SW 1271 (cell line): ENCODE data around the gene NTHL1.

Experiments used
- DNase-seq, 2 experiments: peaks; one replicate each; lab custom pipeline; 2025; lab: John Stamatoyannopoulos, UW

Gene NTHL1

DNA sequence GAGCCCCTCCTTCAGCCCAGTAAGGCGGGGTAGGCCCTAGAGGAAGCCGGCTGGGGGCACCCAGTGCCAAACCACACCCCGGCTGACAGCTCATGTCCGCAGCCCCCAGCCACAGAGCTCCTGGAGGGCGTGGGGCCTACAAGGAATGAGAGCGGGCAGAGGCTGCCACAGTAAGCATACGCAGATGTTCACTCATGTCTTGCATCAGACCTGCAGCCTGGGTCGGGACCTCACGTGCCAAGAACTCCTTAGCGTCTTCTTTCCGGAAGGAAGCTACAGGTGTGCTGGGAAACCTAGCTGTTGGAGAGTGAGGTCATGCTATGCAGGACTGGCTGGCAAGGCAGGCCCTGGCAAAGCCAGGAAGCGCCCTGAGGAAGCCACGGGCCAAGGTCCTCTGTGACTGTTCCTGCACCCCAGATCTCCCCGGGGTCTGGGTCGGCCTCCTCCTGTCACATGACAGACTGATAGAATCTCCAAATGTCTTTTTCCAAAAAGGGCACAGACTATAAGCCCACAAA, 39.6 kb downstream of the NTHL1 start:
- no peak for DNase-seq

DNA sequence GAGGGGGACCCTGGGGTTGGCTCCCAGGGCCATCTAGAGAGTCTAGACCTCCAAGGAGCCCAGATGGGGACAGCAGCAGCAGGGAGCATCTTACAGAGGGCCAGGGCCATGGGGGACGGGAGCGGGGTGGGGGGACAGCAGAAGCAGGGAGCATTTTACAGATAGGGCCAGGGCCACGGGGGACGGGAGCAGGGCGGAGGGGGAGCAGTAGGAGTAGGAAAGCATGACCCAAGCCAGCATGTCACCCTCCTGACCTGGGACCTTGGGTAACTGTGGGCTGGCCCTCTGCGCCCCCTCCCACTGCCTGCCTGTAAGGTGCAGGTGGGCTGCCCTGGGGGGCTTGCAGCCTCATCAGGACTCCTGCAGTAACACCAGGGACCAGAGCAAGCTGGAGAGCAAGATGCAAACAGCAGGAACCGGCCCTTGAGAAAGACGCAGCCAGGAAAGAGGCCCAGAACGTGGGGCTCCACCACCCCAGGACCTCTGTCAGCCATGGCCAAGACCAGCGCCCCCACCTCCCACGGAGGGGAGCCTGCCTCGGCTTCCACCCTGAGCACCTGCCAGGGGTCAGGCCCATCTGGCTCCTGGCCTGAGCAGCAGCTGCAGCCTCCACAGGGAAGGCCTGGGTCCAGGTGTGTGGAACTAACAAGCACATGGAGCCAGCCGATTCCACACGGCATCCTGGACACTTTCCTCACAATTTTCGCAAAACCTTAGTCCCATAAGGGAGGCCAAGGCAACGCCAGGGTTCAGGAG, 40.4 kb downstream of the NTHL1 start:
- DNase-seq, result no peak

DNA sequence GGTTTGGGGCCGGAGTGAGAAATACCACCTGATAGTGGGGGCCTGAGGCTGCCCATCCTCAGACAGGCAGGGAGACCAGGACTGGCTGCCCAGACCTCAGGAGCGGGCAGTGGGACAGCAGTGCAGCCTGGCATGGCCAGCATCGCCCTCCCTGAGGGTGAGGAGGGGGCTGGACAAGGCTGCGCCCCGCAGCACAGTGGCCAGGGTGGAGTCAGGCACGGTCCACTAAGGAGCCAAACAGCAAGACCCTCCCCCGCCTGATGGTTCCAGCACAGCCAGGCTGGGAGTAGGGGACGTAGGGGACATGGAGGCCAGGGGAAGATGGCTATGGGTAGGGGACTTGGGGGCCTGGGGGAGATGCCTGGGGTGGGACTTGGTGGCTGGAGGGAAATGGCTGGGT, 41.3 kb downstream of the NTHL1 start:
- no peak for DNase-seq

DNA sequence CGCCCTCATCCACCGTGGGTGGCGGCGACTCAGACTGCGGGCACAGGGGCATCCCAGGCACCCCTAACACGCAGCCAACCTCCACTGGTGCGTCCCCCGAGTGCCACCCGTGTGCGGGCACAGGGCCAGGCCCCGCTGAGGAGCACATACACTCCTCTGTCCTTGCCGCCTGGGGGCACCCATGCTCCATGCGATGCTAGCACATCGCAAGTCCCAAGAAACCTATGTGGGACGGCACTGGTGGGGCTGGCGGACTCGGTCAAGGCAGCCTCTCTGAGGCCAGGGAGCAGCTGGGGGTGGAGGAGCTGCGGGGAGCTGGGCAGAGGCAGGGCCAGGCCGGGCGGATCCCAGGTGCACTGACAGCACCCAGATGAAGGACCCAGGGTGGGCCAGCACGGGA, 42.0 kb downstream of the NTHL1 start:
- DNase-seq, result no peak

DNA sequence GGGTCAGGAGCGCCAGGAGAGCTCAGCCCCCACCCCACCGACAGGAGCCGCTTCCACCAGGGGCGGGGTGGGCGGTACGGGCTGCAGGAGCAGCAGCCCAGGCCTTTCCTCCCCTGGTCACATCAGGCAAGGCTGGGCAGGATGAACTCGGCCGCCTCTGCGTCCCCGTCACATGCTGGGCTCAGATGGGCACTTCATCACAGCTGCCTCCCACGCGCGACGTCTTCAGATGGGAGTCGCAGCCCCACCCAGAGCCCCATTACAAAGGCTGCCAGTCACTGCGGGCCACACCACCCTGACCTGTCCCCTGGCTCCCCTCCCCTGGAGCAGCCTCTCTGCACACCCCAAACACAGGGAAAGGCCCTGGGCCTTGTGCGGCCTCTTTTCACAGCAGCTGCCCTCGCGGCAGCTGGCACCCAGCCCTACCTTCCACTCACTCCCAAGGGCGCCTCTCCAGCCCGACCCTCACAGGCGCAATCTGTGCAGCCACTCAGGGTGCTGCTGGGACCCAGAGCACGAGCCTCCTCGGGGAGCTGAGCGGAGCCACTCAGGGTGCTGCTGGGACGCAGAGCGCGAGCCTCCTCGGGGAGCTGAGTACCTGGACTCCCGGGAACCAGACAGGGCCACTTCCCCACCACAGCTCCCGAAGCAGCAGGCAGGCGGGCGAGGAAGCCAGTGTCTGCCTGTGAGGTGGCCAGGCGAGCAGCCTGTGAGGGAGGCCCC, 42.7 kb downstream of the NTHL1 start:
- no peak for DNase-seq

GRCh38 chr16:2003827-2004641, 43.6 kb downstream of the NTHL1 start:
- peak in 1 of 2 experiments; percentile 63 for DNase-seq

DNA sequence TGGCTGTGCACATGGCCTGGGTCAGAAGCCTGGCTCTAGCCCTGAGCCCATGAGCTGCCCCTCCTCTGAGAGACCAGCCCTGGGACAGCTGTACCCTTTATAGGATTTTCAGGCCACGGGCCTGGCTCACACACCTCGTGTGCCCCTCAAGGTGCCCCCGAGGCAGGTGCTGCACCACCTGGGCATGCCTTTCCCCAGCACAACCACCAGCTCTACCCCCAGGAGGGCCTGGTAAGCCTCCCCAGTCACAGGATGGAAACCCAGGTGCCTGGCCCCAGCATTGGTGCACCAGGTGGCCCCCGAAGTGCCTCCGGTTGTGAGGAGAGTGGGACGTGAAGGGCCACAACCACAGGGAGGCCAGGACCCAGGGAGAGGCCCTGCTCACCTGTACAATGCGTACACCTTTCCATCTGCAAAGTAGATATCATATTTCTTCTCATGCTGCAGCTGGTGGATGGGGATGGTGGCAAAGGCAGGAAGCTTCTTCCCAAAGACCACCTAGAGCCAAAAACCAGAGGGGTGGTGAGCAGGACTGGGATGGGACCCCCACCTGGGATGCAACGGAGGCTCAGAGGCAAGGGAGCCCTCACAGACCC, 44.3 kb downstream of the NTHL1 start:
- DNase-seq, result no peak

- DNase-seq, result no peak
Observed at GRCh38 chr16:2002406-2003230, 45.0 kb downstream of the NTHL1 start.

GRCh38 chr16:2001456-2002355, 45.9 kb downstream of the NTHL1 start:
- DNase-seq, result no peak

DNA sequence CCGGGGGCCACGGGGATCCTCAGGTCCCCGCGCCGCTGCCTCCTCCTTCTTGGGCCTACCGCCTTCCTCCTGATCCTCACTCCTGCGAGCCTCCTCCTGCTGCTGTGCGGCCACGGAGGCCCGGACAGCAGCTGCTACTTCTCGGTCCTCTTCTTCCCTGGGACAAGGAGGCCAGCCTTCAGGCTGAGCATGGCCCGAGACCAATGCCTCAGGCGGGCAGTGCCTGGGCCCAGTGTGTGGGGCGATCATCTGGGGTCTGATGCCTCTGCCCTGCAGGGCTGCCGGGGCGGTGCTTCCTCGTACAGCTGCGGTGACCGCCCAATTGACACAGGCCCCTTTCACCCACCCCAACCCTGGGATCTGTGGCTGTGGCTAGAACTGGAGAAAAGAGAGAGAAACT, 46.6 kb downstream of the NTHL1 start:
- DNase-seq, result no peak

- DNase-seq, result no peak
Observed at GRCh38 chr16:1999866-2000514, 47.6 kb downstream of the NTHL1 start.

DNA sequence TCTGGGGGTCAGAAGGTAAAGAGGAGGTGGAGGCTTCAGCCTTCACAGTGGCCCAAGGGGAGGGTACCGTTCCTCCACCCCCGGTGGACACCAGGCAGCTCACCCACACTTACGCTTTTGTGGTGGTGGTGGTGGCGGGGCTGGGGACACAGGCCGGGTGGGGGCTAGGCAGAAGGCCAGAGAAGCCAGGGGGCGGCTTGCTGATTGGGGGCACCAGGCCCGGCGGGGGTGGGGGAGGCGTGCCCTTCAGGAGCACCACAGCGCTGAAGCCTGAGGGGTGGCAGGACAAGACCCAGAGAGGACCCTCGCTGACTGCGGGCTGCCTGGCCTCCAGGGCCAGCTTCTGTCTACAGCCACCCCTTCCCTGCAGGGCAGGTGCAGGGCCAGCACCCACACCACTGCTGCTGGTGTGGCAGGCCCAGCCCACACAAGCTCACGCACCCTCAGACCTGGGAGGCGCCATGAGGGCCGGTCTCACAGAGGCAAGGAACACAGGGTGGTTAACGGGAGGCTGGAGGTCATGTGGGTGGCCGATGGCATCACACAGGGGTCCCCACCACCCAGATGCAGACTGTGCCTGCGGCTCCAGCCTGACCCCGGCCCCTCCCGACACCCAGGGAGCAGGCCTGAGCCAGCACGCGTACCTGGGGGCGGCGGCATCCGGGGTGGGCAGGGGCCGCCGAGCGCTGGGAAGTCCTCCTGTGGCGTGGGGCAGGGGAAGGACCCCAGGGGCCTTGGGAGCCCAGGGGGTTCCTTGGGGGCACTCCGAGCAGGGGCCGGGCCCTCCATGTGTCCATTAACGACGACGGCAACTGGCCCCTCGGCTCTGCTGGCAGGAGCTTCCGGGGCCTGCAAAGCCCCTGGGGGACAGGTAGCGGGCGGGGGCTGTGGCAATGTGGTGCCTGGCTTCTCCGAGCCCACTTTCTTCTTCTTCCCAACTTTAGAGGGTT, 48.5 kb downstream of the NTHL1 start:
- no peak for DNase-seq

GRCh38 chr16:1998360-1998835, 49.2 kb downstream of the NTHL1 start:
- no peak for DNase-seq

- no peak for DNase-seq
Observed at GRCh38 chr16:1997494-1998359, 49.9 kb downstream of the NTHL1 start.

DNA sequence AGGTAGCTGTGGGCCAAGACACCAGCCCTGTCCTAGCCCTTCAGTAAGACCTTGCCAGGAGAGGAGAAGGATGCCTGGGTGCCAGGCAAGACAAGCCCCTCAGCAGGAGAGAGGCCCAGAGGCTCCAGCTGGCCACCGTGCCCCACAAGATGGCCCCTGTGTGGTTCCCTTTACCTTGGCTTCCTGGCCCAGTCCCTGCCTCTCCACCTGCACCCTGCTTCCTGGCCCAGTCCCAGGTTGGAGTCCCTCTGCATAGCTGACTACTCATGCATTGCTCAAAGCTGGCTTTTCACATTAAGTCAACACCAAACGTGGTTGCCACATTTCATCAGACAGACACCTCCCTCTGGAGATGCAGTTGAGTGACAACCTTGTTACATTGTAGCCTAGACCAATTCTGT, 53.9 kb downstream of the NTHL1 start:
- DNase-seq, result no peak

DNA sequence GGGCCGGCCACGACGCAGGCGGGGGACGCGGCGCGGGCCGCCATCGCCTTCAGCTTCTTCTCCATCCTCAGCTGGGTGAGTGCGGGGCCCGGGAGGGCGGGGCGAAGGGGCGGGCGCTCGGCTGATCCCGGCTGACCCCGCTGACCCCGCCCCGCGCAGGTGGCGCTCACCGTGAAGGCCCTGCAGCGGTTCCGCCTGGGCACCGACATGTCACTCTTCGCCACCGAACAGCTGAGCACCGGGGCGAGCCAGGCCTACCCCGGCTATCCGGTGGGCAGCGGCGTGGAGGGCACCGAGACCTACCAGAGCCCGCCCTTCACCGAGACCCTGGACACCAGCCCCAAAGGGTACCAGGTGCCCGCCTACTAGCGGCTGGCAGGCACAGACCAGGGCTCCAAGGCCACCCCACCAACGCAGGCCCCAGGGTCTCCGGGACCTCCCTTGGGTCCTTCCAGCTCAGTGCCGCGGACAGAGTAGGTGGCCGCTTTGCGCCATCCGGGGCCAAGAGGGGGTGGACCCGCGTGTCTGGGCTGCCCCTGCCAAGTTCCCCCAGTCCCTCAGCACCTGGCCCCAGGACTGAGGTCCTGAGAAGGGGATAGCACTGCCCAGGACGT, 54.8 kb downstream of the NTHL1 start:
- no peak for DNase-seq
